GM19452 (cell line): ENCODE data around the gene TM6SF1.
"Not testable (repeated sequence)": the region's sequence is repeated elsewhere in the genome, so short reads cannot be mapped to it uniquely, and the experiment has no call there.

Experiments
- ATAC-seq: cut with Tn5 transposase; IDR thresholded peaks from one replicate; pipeline ENCODE4 v1.9.1; 2021; ENCODE audit not compliant: unreplicated experiment

The TM6SF1 gene

GRCh38 chr15:83115410-83115809 lies 8.0 kb downstream of the TM6SF1 start:
- ATAC-seq = no peak

DNA sequence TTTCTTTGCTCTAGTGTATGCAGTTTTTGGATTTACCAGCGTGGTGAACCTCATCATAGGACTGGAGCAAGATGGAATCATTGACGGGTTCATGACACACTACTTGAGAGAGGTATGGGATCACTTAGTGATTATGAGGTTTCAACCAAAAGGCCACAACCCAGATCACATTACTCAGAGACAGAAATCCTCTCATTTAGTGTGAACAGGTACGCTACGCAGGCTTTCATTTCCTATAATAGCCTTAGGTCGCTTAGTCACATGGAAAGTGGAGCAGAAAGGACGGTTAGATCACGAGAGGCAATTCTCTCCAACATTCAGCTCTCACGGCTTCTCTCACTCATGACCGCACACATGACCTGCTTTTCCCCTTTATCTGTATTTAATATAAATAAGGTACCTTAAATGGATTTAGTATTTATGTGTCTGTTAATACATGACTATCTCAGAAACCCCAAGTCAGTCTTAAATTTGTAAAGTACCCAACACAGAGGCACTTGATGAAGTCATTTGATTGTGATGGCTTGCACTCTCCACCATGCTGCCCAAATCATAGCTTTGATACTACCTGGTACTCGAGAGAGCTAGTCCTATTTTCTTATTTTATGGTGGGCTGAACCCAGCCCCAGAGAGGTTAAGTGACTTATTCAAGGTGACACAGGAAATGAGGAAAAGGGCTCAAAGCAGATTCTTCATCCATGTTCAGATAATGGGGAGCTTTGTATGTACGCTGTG lies 8.6 kb downstream of the TM6SF1 start:
- no peak for ATAC-seq

- ATAC-seq = no peak
Observed at GRCh38 chr15:83118291-83118827, 10.9 kb downstream of the TM6SF1 start.

- no peak for ATAC-seq
Observed at GRCh38 chr15:83118968-83119367, 11.5 kb downstream of the TM6SF1 start.

DNA sequence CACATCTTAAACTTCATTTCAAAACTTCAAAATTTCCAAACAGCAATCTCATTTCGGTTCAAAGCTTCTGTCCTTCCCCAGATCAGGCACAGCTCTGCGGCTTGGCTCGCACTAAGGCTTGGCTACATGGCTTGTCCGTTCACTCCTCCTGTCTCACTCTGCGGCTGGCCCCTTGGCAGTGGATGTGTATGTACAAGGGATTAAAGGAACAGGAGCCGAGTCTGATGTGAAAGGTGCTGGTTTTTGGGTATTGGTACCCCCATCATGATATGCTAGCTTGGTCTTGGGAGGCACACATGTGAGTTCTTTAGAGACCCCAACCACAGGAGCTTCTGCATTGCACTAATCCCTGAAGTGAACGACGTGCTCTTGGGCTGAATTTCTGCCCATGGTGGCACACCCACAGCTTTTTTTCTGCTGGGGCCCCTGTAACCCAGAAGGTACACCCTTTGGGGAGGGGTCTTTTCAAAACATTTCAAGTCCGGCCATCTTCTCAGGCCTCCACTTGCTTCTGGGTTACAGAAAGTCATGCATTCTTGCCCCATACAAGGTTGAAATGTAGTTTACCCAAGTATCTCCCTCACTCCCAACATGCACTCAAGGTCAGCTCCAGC lies 12.6 kb downstream of the TM6SF1 start:
- ATAC-seq = no peak

DNA sequence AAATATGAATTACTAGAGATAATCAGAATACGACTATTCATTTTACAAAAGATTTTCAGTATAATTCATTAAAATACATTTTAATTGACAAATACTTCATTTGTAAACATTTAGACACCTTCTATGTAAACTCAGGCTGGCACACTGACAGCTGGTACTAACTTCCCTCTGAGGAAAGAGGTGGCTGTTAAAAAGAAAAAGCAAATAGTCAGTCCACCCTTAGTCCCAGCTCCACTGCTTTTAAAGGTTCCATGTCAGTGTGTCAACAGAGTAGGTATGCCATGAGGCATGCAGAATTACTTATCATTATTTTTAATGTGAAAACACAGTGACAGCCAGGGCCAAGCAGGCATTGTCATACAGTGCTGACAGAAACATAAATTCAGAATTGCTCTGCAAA lies 16.1 kb downstream of the TM6SF1 start:
- ATAC-seq = no peak

DNA sequence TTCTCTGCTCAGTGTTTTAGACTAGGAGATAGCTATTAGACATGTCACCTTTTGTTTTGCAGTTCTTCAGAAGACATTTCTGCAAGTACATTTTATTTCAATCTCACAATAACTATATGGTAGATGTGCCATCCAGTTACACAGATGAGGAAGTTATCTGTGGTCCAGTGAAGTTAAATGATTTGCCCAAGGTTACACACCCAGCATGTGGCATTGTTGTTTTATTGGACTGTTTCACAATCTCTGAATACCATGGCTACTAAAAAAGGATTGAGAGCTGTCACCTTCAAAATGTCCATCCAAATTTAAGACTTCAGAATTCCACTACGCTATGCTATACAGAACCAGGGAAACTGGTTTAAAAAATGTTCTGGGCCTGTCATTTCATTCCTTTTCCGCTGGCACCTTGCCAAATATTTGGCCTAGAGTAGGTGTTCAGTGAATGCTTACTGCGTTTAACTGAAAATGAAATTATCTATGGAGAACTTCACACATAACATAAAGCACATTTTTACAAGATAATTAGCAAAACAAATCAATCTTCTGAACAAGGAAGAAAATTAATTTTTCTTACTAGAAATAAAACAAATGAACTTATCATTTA lies 20.2 kb downstream of the TM6SF1 start:
- ATAC-seq = no peak

DNA sequence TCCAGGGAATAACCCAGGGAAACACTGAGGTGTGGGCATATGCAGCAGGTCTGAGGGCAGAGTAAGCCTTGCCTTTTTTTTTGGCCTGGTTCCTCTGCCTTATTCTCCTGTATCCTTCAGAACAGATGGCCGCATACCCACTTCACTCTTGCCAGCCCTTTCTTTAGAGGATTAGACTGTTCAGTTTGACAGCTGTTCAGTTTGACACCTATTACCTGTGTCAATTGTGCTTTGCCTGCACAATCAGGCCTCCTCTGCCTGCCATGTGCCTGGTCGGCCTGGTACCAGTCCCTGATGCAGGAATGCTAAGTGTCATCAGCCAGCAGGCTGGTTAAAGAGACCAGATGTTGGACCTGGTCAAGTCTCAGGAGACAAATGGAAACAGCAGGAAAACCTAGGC lies 22.3 kb downstream of the TM6SF1 start:
- ATAC-seq = no peak

- peak; percentile 63 for ATAC-seq
Observed at GRCh38 chr15:83132861-83133523, 25.5 kb downstream of the TM6SF1 start.

- not testable (repeated sequence) for ATAC-seq
Observed at GRCh38 chr15:83142151-83142550, 34.7 kb downstream of the TM6SF1 start.

DNA sequence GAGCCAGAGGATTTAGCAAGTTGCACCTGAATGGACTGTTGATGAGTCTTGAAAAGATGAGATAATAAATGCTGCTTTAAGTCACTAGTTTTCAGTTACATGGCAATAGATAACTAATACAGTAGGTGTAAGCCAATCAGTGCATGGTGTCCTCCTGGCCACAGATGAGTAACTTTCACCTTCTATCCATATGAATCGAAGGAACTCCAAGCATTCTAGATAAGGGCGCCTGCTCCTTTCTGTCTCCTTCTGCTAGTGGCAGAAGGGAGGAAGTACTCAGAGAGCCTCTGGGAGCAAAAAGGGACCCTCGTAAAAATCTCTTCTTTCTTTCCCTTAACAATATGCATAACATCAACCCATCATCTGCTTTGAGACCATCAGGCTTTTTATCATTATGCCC lies 37.3 kb downstream of the TM6SF1 start:
- no peak for ATAC-seq

DNA sequence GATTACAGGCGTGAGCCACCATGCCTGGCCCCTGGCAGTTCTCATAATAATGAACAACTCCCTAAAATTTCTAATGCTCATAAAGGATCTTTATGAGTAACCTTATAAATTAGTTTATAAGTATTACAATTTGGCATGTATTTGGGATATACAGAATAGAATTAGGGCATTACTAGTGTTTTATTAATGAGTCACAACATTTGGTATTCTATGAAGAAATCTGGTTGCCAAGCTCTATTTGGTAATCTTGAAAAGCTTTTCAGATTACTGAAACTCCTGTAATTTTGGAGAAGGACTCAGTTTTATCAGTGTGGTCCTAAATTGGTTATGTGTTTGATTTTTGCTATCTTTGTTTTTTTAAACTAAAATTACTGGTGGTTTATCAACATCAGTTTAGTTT lies 45.8 kb downstream of the TM6SF1 start:
- ATAC-seq = no peak

GRCh38 chr15:83155942-83156341 lies 48.5 kb downstream of the TM6SF1 start:
- no peak for ATAC-seq

- no peak for ATAC-seq
Observed at GRCh38 chr15:83158393-83158792, 50.9 kb downstream of the TM6SF1 start.

- no peak for ATAC-seq
Observed at GRCh38 chr15:83160741-83161140, 53.3 kb downstream of the TM6SF1 start.

DNA sequence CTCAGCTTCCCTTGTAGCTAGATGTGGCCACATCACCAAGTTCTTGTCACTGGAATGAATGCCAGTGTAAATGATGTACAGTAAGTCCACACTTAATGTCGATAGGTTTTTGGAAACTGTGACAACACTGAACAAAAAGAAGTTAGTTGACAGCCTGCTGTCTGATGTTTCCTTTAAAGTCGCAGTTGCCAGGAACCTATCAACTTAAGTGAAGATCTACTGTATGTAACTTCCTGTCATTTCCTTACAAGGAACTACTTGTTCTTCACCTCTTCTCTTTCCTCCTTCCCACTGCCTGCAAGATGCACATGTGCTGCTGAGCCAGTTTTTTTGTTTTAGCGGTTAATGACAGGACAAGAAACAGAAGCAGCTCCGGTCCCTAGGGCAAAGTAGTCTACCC lies 55.6 kb downstream of the TM6SF1 start:
- ATAC-seq = no peak

GRCh38 chr15:83164111-83164770 lies 56.8 kb downstream of the TM6SF1 start:
- ATAC-seq = no peak

- ATAC-seq = no peak
Observed at GRCh38 chr15:83164771-83165404, 57.4 kb downstream of the TM6SF1 start.

DNA sequence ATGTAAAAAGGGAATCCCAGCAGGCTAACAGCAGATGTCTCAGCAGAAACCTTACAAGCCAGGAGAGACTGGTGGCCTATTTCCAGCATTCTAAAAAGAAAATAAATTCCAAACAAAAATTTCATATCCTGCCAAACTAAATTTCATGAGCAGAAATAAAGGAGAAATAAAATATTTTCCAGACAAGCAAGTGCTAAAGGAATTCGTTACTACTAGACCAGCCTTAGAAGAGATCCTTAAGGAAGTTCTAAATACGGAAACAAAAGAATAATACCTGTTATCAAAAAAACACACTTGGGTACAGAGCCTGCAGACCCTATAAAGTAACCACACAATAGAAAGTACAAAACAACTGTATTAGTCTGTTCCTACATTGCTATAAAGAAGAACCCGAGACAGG lies 58.8 kb downstream of the TM6SF1 start:
- no peak for ATAC-seq

DNA sequence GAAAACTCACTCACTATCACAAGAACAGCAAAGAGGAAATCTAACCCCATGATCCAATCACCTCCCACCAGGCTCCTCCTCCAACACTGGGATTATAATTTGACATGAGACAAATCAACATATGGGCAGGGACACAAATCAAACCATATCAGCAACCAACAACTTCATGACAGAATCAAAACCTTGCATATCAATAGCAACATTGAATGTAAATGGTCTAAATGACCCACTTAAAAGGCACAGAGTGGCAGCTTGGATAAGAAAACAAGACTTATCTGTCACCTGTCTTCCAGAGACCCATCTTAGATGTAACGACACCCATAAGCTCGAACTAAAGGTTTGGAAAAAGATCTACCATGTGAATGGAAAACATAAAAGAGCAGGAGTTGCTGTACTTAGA lies 59.4 kb downstream of the TM6SF1 start:
- ATAC-seq = no peak

DNA sequence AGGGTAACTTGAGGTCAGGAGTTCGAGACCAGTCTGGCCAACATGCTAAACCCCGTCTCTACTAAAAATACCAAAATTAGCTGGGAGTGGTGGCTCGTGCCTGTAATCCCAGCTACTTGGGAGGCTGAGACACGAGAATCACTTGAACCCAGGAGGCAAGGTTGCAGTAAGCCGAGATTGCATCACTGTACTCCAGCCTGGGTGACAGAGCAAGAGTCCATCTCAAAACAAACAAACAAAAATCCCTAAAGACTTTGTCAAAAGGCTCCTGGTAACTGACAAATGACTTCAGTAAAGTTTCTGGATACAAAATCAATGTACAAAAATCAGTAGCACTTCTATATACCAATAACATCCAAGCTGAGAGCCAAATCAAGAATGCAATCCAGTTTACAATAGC lies 62.1 kb downstream of the TM6SF1 start:
- ATAC-seq = not testable (repeated sequence)
